ENCODE measurements around the gene TMEM82.

TMEM82 gene

DNA sequence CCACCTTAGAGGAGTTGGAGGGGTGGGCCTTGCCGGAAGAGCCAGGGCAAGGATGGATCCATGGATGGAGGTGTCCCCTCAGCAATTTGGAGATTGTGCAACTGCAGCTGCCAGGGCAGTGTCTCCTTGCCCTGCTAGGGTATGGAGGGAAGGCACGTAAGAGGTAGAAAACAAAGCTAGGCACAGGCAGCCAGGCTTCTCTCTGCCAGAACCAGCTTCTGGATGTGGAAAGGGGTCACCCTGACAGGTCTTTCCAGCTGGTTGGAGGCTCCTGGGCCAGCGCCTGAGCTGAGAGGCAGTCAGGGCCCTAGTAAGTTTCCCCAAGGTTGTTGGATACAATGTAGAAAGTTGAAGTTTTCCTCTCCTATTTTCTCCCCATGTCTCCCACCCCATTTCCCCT is 21.4 kb upstream of the TMEM82 start:
- DNase-seq (ENCODE audit: low spot score): no peak

- no peak for DNase-seq (ENCODE audit: low spot score)
These were observed 19.9 kb upstream of the TMEM82 start for GRCh38 chr1:15722411-15722810.

DNA sequence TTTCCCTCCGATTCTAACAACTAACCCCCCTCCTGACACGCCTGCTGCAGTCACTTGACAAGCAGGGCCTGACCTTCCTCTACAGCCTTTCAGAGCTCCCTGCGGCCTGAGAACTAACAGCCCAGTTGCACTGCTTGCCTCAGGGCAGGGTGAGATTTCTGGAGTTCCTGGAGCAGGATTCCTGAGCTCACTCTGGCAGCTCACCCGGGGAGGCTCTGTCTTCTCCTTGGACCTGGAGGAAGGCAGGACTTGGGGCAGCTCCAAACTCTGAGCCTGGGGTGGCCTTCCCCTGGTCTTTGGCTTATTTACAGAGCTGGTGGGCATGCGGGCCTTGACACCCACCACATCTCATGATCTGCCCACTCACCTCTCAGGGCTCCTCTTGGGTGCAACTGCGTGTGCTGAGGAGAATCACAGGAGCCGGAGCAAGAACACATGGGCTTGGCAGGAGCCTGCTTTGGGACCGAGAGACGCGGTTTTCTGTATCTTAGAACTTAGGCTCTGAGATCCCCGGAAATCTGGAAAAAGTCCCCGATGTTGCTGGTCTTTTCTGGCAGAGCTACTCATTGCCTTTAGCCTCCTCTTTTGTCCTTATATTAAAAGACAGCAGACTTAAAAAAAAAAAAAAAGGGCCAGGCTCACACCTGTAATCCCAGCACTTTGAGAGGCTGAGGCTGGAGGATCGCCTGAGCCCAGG is 19.3 kb upstream of the TMEM82 start:
- DNase-seq (ENCODE audit: low spot score): no peak

- DNase-seq (ENCODE audit: low spot score): no peak
These were observed 18.6 kb upstream of the TMEM82 start for GRCh38 chr1:15723631-15724246.

GRCh38 chr1:15724949-15725880 is 17.1 kb upstream of the TMEM82 start:
- DNase-seq (ENCODE audit: low spot score): no peak

DNA sequence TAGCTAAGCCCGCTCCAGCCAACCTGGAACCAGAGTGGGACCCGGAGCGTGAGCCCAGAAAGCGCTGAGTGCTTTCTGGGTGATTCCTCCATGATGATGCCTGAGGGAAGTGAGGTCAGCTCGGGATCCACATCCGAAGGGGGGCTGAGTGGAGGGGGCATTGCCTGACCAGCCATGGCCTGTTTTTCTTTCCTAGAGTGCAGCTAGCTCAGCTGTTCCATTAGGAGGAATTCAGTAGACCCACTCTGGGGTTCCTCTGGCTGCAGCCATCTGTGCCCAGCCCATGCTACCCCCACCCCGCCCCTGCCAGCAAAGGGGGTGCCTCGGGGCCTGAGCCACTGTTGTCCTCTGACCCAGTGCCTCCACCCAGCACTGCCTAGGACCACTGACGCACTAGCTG is 15.8 kb upstream of the TMEM82 start:
- DNase-seq (ENCODE audit: low spot score): no peak

- no peak for DNase-seq (ENCODE audit: low spot score)
These were observed 15.3 kb upstream of the TMEM82 start for GRCh38 chr1:15727021-15727420.

DNA sequence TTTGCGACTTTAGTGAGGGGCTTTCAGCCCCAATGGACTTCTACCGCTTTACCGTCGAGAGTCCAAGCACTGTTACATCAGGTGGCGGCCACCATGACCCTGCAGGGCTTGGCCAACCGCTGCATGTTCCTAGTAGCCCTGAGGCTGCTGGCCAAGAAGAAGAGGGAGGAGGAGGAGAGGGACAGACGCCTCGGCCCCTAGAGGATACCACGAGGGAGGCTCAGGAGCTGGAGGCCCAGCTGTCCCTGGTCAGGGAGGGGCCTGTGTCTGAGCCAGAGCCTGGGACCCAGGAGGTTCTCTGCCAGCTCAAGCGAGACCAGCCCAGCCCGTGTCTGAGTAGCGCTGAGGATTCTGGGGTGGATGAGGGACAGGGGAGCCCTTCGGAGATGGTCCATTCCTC is 14.9 kb upstream of the TMEM82 start:
- no peak for DNase-seq (ENCODE audit: low spot score)

GRCh38 chr1:15727866-15728534 is 14.3 kb upstream of the TMEM82 start:
- DNase-seq (ENCODE audit: low spot score): no peak

DNA sequence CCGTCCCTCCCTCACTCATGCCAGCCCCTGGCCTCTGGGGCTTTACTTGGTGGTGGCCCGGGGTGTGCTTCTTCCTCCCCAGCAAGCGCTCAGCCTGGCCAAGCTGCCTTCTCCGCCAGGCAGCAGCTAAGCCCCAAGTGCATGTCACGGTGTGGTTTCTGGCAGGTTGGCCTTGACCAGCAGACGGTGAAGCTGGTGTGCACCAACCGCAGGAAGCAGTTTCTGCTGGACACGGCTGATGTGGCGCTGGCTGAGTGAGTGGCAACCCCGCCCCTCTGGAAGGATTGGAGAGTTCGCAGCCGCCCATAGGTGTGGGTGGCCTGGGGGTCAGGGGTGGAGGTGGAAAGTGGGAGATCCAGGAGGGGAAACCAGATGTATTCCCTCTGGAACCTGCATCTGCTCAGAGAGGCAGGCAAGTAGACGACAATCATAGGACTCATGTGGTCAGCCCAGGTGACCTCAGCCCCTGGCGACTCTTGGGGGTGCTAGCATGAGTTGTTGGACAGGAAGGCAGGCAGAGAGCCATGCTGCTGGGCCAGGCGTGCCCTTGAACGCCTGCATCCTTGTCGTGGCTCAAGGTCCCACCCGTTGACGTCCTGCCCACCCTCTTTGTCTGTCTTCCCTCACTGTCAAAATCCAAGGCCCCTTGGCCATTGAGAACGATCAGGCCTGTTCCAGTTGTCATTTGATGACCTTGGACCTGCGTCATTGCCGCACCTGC is 13.2 kb upstream of the TMEM82 start:
- DNase-seq (ENCODE audit: low spot score): no peak

GRCh38 chr1:15730423-15730822 is 11.9 kb upstream of the TMEM82 start:
- DNase-seq (ENCODE audit: low spot score): no peak

DNA sequence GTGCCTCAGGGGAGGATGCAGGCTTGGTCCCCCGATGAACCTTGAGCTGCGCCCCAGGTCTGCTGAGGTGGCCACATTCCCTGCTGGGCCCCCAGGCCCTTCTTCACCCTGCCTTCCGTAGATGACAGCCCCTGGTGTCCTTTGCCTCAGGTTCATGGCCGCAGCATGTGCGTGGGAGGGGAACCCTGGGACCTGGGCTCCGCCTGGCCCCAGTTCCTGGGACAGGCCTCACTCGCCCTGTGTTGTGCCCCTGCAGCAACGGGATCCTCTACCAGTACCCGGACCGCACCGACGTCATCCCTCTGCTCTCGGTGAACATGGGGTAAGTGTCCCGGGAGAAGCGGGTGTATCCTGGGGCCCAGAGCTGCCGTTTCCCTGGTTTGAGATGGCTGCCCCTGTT is 11.4 kb upstream of the TMEM82 start:
- DNase-seq (ENCODE audit: low spot score): no peak

- no peak for DNase-seq (ENCODE audit: low spot score)
These were observed 10.3 kb upstream of the TMEM82 start for GRCh38 chr1:15731735-15732685.

GRCh38 chr1:15732686-15733081 is 9.6 kb upstream of the TMEM82 start:
- DNase-seq (ENCODE audit: low spot score): no peak

DNA sequence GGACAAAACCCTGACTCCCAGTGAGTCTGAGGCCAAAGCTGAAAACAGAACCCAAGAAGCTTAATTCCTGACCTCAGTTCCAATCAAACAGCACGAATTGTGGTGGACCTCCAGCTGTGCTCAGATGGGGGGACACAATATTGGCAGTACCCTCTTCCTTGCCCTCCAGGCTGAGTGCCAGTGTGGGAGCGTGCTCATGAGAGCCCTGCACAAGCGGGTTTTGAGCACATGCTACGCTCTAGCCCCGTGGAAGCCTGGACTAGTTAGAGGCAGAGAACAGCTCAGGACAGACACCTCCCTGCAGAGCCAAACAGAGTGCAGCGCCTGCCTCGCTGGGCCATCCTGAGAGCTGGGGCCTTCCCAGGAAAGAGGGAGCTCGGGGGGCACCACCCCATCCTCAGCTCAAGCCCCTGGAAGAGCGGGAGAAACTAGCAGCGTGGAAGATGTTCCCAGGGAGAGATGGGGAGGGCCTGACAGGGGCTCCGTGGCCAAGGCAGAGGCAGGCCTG is 9.0 kb upstream of the TMEM82 start:
- no peak for DNase-seq (ENCODE audit: low spot score)

GRCh38 chr1:15733726-15734226 is 8.5 kb upstream of the TMEM82 start:
- no peak for DNase-seq (ENCODE audit: low spot score)

DNA sequence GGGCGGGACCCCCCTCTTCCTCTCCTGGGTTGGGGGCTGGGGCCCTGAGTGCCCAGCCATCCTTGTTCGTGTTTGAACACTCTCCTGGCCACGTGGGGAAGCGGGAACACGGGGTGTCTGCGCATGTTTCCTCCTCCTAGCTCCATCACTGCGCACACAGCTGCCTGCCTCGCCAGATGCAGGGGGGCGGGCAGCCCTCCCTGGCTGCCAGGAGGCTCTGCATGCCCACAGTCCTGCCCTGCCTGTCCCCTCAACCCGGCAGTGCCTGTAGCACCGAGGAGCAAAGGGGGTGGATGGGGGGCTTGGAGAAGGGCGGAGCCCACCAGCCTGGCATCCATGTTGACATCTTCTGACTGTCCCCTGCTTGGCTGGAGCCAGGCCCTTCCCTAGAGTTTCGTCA is 8.0 kb upstream of the TMEM82 start:
- DNase-seq (ENCODE audit: low spot score): no peak

DNA sequence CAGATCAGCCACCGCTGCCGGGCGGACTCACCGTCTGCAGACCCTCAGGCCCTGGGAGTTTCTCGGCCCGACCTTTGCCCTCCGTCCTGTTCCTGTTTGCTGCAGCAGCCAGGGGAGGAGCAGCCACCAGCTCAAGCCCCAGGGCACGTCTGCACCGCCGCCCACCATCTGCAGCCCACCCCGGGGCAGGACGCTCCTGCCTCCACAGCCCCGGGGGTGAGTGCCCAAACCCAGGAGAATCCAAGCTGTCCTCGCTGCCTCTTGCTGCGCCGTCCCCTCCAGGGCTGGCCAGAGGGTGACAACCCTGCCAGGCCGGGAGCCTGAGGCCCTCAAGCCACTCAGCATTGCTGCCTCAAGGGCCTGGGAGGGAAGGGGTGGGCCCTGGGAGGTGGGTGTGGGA is 7.4 kb upstream of the TMEM82 start:
- no peak for DNase-seq (ENCODE audit: low spot score)

GRCh38 chr1:15735304-15736037 is 6.8 kb upstream of the TMEM82 start:
- DNase-seq (ENCODE audit: low spot score): no peak

Measured in hematopoietic multipotent progenitor cell treated with erythropoietin and hydrocortisone succinate and interleukin-3 and kit ligand, for 15 days (in vitro differentiated cells).